SK-N-MC (cell line): ENCODE results near the gene GZF1.

ENCODE experiments used
- FOXP2 ChIP-seq: optimal IDR thresholded peaks from 2 replicates; pipeline ENCODE3; 2011; ENCODE audit warnings: mild to moderate bottlenecking, moderate library complexity; ENCODE audit not compliant: insufficient read depth; ENCODE audit errors: extremely low read length, control extremely low read depth
- POLR2AphosphoS5 ChIP-seq: IDR thresholded peaks from 2 replicates; pipeline ENCODE4 v1.6.1; 2012; ENCODE audit warnings: mild to moderate bottlenecking, low read depth, low read length, borderline replicate concordance

DNA sequence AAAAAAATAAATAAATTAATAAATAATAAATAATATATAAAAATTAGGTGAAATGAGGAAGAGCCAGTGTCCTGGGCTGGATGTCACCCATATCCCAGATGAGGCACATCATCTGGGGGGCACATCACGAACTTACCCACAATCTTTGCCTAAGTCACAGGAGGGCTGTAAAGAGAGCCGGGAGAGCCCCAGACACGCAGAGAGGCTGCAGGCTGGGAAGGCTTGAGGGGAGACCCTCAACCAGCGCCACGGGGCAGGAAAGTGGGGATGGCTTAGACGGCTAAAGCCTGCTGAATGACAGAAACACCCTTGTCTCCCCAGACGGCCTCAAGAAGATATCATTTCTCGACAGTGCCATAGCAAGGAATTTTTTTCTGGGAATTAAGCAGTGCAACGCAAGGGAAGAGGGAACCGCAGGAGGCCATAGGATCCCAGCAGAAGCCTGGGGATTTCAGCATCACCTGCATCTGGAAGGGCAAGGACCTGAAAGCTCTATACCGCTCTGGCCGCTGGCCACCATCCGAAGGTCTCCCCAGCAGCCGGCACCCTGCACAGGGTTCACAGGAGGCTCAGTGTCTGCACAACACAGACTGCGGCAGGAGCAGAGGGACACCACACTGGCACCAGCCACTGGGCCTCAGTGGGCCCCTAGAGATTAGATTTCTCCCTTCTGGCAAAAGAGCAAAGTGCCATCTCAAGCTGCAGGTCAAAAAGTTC is 34.2 kb upstream of the GZF1 start:
- TF ChIP-seq POLR2AphosphoS5 (no peak), FOXP2 (no peak)
